Right lung (tissue), 5 donors: Measurements from ENCODE around the gene FKBP9. TPM values are rescaled to one million over a fixed set of nuclear protein-coding genes. Genes with fewer than 3 reads are reported as not detected.
"Not testable (repeated sequence)": the region's sequence is repeated elsewhere in the genome, so short reads cannot be mapped to it uniquely, and the experiment has no call there.

Experiments
- DNase-seq, 2 donors: peaks; one replicate each; pipeline ENCODE4 v3.0.0-alpha.2; 2013
- polyA plus RNA-seq, 5 donors: library from polyadenylated mRNA; unstranded; fragments of 120-200 nt; gene quantifications; one replicate each; pipeline versions ENCODE4 v1.2.1 to v1.2.3, GENCODE V29; 2013; ENCODE audit warnings: inconsistent platforms in 1 of 5, low replicate concordance in 1 of 5; ENCODE audit not compliant: insufficient read length in 5 of 5, insufficient read depth in 1 of 5

The FKBP9 gene
- polyA plus RNA-seq, 5 donors = 153 to 226 (median 182) TPM

DNA sequence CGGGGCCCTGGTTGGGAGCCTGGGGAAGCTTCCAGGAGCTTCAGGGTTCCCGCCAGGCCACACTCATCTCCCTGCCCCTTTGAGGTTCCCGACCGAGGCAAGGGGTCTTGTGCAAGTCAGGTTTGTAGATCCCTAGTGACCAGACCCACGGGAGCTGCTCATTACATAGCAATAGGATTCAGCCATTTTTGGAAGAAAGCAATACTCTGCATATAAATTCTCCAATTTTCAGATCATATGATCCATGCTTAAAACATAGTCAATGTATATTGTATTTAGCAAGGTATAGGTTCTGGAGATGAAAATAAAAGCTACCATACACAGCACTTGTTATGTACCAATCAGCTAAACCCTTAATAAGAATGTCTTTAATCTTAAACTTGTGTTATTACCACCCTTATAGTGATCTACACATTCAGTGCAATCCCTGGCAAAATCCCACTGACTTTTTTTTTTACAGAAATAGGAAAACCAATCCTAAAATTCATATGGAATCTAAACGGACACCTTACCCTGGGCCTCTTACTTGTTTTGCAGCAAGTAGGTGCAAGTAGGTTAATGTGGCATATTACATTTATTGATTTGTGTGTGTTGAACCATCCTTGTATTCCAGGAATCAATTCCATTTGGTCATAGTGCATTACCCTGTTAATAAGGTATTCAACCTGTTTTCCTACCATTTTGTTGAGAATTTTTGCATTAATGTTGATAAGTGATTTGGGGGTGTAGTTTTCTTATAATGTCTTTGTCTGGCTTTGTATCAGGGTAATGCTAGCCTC lies 13.8 kb upstream of the FKBP9 start:
- DNase-seq = no peak

DNA sequence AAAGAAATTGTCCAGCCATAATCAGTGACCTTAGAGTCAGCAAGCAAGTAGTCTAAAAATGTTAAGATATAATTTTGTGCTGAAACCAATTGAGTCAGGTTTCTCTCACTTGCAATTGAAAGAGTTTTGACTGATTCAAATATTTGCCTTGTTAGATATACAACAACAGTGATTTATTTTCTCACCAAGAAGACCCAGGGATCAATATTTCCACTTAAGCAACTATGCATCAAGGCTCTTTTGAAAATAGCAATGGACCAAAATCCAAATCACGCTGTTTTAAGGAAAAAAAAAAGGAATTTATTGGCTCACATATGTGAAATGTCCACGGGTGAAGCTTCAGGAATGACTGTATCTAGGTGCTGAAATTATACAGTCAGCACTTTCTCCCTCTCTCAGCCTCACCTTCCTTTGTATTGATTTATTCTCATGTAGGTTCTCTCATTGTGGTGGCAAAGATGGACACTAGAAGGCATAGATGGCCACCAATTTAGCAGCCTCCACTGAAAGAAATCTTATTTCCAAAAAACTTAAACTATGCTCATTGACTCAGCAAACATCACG lies 9.7 kb upstream of the FKBP9 start:
- DNase-seq = no peak

GRCh38 chr7:32948202-32948601 lies 9.0 kb upstream of the FKBP9 start:
- DNase-seq = no peak

DNA sequence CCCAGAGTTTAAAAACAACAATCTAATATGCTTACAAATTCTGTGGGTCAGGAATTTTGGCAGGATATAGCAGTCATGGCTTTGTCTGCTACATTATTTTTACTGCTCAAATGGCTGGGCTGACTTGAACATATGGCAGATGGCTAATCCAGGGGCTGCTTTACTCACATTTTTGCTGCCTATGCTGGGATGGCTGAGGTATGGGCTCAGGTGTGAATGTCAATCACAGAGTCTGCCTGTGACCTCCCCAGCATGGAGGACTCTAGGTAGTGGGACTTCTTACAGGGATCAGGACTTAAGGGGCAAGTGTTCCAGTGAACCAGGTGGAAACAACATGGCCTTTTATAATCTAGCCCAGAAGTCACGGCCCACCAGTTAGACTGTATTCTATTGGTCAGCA lies 4.4 kb upstream of the FKBP9 start:
- no peak for DNase-seq

GRCh38 chr7:32958046-32959025 lies 1.1 kb downstream of the FKBP9 start:
- no peak for DNase-seq

GRCh38 chr7:32963880-32964301 lies 6.7 kb downstream of the FKBP9 start:
- DNase-seq = peak; percentile 33 to 39

- peak; percentile 44 to 57 for DNase-seq
These were observed 7.4 kb downstream of the FKBP9 start for GRCh38 chr7:32964461-32965159.

- not testable (repeated sequence) for DNase-seq
These were observed 9.4 kb downstream of the FKBP9 start for GRCh38 chr7:32966489-32967267.

GRCh38 chr7:32967268-32967582 lies 10.0 kb downstream of the FKBP9 start:
- DNase-seq = not testable (repeated sequence)

DNA sequence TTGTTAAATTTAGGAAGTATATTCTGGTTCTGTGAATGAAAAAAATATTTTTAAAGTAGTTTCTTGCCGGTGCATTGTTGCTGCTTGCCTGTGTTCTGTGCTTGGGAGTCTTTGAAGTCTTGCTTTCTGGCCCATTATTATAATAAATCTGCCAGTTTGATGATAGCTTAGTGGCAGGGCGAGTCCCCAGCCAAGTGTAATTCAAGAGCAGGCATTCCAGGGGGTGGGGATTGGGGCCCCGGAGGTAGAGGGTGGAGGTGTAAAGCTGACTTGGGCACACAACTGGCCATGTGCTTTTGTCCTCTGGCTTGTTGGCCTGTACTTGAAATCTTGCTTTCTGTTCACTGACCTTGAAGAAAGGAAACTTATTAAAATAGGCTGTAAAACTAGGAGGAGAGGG lies 14.7 kb downstream of the FKBP9 start:
- DNase-seq = not testable (repeated sequence)

DNA sequence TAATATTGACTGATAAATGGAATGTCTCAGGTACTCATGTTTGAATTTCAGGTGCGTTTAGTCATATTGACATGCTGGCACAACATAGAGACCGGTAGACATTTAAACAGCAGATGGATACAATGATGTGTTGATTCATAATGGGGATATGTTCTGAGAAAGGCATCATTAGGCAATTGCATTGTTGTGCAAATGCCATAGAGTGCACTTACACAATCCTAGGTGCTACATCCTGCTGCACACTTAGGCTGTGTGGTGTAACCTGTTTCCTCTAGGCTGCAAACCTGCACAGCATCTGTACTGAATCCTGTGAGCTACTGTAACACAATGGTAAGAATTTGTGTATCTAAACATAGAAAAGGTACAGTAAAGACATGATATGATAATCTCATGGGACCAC lies 19.9 kb downstream of the FKBP9 start:
- not testable (repeated sequence) for DNase-seq

- not testable (repeated sequence) for DNase-seq
These were observed 22.0 kb downstream of the FKBP9 start for GRCh38 chr7:32979246-32979645.

DNA sequence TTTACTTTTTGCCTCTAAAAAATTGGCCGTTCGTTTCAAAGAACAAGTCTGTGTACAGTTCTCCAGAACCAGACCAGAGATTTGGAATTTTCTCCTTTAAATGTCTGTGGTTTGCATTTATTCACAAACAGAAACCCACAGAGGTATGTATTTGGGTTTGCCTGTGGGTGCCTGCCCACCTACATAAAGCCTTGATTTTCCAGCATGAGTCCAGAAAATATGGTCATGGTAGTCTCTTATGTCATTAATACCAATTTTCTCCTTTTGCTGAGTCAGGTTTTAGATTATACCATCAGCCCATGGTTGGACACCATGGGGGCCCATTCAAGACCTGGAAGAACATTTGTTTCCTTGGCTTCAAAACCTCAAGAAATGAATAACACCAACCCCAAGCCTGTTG lies 22.7 kb downstream of the FKBP9 start:
- DNase-seq = not testable (repeated sequence)

DNA sequence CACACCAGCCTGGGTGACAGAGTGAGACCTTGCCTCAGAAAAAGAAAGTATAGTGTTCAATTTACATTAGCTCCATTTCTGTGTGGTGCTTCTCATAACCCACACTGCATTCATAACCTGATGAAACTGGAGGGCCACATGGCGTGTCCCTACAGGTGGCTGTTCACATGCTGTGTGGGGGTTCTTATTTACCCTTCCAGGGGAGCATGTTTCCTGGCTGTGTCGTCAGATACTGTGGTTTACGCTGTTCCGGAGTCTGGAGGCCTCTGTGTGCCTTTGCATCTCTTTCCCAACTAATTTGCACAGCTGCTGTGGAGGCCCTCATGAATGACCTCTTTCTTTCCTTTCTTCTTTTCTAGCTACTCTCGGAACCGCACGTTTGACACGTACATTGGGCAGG lies 30.9 kb downstream of the FKBP9 start:
- not testable (repeated sequence) for DNase-seq

DNA sequence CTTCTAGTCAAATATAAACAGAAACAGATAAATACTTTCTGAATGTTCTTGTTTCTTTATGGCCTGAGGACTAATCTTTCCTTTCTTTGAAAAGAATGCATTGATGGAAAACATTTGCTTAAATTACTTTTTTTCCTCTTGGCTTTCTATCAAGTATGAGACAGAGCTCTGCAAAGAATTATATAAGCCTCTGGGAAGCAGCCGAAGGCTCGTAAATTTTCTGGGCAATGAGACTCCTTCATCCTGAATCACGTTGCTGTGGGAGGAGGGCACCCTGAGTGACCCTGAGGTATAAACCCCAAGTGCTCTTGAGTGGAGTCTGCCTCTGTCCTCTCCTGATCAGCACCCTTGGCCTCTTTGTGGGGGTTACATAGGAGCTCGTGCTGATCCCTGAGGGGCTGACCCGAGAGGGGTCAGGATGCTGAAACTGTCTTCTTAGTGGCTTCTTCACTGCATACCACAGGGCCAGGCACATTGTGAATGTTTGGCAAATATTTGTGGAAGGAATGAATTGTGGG lies 33.9 kb downstream of the FKBP9 start:
- peak in 1 of 2 donors; percentile 4 for DNase-seq

- DNase-seq = not testable (repeated sequence)
These were observed 34.9 kb downstream of the FKBP9 start for GRCh38 chr7:32991975-32992700.

DNA sequence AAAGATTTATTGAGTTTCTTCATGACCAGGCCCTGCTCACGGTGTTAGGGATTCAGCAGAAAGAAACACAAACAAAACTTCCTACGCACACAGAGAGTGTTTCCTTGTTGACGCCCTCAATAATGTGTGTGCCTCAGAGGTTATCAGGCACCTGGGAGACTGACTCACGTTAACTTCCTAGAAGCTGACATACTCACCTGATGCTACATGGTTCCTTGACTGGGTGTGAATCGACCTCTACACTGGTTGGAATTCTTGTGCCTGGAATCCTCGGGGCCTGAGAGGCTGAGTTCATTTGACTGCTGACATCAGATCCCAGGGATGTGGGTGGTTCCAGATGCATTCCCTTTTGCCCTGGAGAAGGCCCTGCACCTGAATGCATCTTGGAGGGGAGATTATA lies 35.5 kb downstream of the FKBP9 start:
- not testable (repeated sequence) for DNase-seq

- not testable (repeated sequence) for DNase-seq
These were observed 40.7 kb downstream of the FKBP9 start for GRCh38 chr7:32997956-32998355.

- DNase-seq = peak; percentile 30 to 40
These were observed 41.3 kb downstream of the FKBP9 start for GRCh38 chr7:32998361-32999171.
